Endometrial microvascular endothelial cells (primary cell): Measurements from ENCODE around the gene CDHR1. TPM values are rescaled to one million over a fixed set of nuclear protein-coding genes. Genes with fewer than 3 reads are reported as not detected.

Experiments used
- in situ Hi-C: cut with HindIII; loops from 2 replicates; pipeline ENCODE4 v1.10.0; 2017; ENCODE audit warnings: low sequenced_read_pairs, low pct_unique_long_range_greater_than_20kb; ENCODE audit errors: inconsistent ontology term
- total RNA-seq: library from RNA; depleted of rRNA; stranded (reverse); fragments of >200 nt; gene quantifications from one replicate; pipeline ENCODE4 v1.2.3, GENCODE V29; 2015; ENCODE audit errors: inconsistent ontology term

Gene CDHR1
- total RNA-seq, 1 donor from 2014 or later: not detected

DNA sequence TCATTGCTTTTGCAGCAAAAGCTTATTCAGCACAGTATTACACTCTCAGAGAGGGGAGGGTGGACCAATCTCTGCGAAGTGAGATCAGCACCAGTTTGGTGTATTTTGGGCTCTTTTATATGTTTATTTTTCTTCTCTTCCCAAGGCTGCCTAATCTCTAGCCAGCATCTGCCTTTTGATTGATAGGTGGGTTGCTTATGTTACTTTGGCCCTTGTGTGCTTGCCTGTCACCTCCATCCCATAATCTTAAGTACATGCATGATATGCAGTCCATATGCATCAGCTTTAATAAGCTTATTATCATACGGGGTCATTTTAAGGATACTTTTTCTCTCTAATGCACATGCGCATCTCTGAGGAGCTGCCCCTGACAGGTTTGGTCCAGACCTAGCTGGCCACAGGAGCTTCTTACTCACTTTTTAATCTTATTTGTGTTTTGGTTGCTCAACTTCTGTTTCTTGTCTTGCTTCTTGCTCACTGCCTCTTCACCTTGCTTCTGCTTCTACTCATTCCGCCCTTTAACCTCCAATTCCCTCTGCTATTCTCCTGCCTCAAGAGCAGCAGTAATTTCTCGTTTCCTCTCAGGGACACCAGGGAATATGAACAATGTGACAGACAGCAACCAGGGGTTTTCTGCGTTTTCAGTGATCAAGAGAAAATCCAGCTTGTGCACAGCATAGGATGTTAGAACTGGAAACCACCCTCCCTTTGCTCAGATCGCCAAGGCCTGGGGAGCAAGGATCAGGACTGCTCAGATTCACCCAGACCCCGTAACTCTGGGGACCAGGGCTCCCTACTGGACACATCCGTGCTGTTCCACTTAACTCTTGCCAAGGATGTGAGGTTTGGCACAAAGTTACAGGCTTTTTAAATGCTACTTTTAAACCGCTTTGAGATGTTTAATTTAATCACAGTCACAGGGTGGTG lies 60.5 kb downstream of the CDHR1 start:
- in situ Hi-C loops: no loop called here

DNA sequence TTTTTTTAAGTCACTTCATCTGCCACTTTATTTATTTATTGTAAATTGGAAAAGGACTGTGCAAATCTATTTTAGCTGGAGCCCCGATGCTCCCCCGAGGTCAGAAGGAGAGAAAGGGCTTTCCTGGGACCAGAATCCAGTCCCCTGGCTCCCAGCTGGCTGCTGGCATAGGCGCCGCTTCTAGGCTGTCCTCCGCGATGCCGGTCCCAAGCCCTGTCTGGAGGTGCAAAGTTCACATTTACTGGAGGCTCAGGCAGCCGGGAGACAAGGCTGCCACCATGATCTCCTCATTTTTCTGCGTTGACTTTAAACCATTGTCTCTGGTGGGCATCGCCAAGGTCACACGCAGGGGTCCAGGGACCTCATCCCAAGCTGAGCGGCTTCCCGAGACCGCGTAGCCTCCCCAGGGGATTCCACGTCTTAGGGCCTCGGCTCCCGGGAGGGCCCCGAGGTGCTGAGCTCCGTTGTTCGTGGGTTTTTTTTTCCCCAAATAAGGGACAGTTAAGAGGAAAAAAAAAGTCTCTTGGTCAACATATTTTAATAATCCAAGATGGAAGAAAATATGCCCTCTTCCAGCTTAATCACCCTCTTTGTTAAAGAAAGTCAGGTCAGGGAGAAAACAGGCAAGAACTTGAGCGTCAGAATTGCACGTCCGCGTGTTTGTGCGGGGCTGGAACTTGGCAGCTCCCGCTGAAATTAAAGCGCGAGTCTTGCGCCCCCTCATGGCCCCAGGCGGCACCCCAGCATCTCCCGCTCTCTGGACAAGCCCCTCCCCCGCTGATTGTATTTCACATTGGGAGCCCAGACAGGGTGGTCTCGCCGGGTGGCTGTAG lies 62.4 kb downstream of the CDHR1 start:
- in situ Hi-C loops: no loop called here

DNA sequence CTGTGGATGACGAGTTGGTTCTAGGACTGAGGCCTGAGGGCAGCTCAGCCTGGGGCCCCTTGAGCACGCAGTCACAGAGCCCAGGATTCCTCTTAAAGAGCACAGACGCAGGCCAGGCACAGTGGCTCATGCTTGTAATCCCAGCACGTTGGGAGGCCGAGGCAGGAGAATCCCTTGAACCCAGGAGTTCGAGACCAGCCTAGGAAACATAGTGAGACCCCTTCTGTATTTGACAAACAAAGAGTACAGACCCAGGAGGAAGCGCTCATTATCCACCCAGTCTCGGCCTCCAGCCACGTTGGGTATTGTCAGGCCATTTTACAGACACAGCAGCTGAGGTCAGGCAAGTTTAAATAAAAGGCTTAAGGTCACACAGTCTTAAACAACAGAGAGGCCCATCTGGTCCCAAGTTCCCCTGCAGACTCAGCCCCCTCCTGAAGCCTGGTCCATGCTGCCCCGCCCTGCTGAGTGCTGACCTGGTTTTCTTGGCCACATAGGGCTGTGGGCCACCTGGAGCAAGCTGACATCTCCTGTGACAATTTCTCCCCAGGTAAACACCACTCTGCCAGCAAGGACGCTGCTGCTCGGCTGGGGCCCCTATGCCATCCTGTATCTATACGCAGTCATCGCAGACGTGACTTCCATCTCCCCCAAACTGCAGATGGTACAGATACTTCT lies 63.1 kb downstream of the CDHR1 start:
- in situ Hi-C loops: no loop called here

- in situ Hi-C loops: no loop called here
These were observed 63.8 kb downstream of the CDHR1 start for GRCh38 chr10:84258034-84258695.

DNA sequence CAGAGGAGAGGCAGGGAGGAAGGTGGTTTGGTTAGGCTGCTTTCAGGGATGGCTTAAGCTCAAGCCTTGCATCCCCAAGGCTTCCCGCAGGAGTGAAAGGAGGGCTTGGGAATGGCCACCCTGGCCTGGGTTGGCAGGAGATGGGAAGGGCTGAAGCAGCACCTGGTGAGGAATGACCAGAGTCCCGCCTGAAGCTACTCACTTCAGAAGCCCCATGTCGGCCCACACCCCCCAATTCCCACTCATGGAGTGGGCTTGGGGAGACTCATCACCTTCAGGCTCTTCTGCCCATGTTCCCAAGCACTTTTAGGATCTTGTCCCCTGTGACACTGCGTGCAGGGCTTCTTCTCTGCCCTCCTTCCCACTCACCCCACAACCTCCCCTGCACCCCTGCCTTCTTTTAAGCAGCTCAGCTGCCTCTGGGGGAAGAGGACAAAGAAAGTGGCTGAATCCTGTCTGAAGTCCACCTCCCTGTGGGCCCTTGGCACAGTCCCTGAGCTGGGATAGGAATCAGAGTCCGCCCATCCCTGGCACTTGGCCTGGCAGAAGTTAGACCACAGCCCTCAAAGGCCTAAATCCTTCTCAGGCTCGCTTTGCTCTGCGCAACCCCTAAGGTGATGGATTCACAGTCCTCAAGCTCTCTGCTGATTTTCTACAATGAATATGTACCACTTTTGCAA lies 67.0 kb downstream of the CDHR1 start:
- in situ Hi-C loops: no loop called here

- in situ Hi-C loops: no loop called here
These were observed 68.0 kb downstream of the CDHR1 start for GRCh38 chr10:84262190-84262956.

DNA sequence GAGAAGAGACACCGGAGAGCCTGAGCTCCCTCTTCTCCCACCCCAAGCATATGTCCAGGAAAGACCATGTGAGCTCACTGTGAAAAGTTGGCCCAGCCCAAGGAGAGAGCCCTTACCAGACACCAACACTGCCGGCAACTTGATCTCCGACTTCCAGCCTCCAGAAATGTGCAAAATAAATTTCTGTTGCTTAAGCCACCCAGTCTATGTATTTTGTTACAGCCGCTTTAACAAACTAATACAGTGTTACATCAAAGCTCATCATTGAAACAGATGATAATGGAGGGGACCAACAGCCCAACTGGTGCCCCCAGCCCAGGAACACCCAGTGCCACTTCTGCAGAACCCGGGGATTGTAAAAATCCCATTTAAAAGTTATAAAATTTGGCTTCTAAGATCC lies 69.4 kb downstream of the CDHR1 start:
- in situ Hi-C loops: no loop called here

GRCh38 chr10:84264611-84265141 lies 70.3 kb downstream of the CDHR1 start:
- in situ Hi-C loops: no loop called here

- in situ Hi-C loops: no loop called here
These were observed 71.1 kb downstream of the CDHR1 start for GRCh38 chr10:84265418-84265817.

- in situ Hi-C loops: no loop called here
These were observed 73.3 kb downstream of the CDHR1 start for GRCh38 chr10:84267503-84268126.

GRCh38 chr10:84269162-84269561 lies 74.8 kb downstream of the CDHR1 start:
- in situ Hi-C loops: no loop called here

Other genes with a start within 250 kb of the CDHR1 start
- 199 TPM for gene GHITM, start 55.0 kb upstream of the CDHR1 start, total RNA-seq
- gene GPR15LG, start 20.7 kb upstream of the CDHR1 start, total RNA-seq: not detected
- gene LRIT2, start 31.0 kb downstream of the CDHR1 start, total RNA-seq: not detected
- gene LRIT1, start 47.0 kb downstream of the CDHR1 start, total RNA-seq: not detected
- not detected for gene RGR, start 50.5 kb downstream of the CDHR1 start, total RNA-seq
- gene CCSER2, start 134.1 kb downstream of the CDHR1 start, total RNA-seq: 29.2 TPM